ES-I3 (cell line): ENCODE measurements around the gene IPO4.

Experiments used
- H3K36me3 ChIP-seq: 2 replicates; pipeline ENCODE4 v1.6.1; 2013; ENCODE audit warnings: mild to moderate bottlenecking, low read length, control low read depth, moderate library complexity; ENCODE audit not compliant: insufficient read depth
- H3K4me1 ChIP-seq: 2 replicates; pipeline ENCODE4 v1.6.1; 2013; ENCODE audit warnings: mild to moderate bottlenecking, control low read depth, low read length; ENCODE audit not compliant: insufficient read depth
- H3K9ac ChIP-seq: 2 replicates; pipeline ENCODE4 v1.6.1; 2013; ENCODE audit warnings: low read depth, mild to moderate bottlenecking, low read length, moderate library complexity
- H3K9me3 ChIP-seq: 2 replicates; pipeline ENCODE4 v1.6.1; 2013; ENCODE audit warnings: mild to moderate bottlenecking, low read length, moderate library complexity; ENCODE audit not compliant: control insufficient read depth, insufficient read depth

Gene IPO4

DNA sequence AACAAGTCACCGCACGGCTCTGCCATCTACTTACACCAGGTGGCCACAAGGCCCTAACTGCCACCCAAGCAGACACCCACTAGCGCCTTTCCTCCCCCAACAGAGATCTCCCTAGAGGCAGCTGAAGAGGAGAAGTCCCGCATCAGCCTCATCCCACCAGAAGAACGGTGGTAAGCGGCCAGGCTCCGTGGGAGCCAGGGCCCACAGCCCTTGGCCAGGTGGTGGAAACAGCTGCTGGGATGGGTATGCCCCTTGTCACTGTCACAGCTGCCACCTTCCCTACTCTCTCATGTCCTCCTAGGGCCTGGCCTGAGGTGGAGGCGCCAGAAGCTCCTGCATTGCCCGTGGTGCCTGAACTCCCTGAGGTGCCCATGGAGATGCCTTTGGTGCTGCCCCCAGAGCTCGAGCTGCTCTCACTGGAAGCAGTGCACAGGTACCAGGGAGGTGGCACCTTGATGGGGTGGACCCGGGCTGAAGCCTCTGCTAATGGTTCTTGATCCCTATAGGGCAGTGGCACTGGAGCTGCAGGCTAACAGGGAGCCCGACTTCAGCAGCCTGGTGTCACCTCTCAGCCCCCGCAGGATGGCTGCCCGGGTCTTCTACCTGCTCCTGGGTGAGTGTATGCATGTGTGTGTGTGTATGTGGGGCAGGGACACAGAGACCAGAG is 9.2 kb downstream of the IPO4 start:
- Histone ChIP-seq H3K9me3 (no peaks in the 10 kb centered on the region), H3K4me1 (no peaks in the 10 kb centered on the region), H3K9ac (no peak overlapping the region), H3K36me3 (peaks cover 11% of the 10 kb centered on the region)

DNA sequence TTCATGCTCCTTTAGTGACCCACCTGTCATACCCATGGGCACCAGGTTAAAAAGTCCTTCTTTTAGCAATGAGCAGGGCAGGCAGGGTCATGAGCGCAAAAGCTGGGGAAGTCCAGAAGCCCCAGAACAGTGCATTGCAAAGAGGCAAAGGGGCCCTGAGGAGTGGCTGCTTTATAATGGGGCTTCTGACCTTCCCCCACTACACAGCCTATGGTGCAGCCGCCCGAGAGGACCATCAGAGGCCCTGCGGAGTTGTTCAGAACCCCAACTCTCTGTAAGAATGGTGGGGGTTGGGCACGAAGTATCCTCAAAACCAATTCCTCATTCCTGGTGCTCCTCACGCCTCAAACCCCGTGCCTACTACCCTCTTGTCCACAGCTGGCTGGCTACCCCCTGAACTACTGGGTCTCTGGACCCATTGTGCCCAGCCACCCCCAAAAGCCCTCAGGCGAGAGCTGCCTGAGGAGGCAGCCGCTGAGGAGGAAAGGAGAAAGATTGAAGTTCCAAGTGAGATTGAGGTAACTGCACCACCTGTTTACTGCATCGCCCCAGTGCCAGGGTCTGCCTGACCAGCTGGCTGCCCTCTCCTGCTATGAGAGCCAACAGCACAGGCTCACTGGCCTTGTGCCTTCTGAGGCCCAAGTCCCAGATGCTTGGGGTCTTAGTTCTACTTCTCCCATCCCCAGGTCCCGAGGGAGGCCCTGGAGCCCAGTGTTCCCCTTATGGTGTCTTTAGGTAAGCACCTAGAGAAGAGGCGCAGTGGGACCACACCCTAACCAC is 10.0 kb downstream of the IPO4 start:
- Histone ChIP-seq H3K9me3 (no peaks in the 10 kb centered on the region), H3K9ac (no peak overlapping the region), H3K4me1 (no peaks in the 10 kb centered on the region), H3K36me3 (peaks cover 9% of the 10 kb centered on the region)

GRCh38 chr14:24177891-24178290 is 10.7 kb downstream of the IPO4 start:
- peaks cover 9% of the 10 kb centered on the region for H3K36me3 ChIP-seq
- H3K4me1 ChIP-seq = no peaks in the 10 kb centered on the region
- H3K9ac ChIP-seq = no peak overlapping the region
- no peaks in the 10 kb centered on the region for H3K9me3 ChIP-seq

GRCh38 chr14:24177041-24177825 is 11.4 kb downstream of the IPO4 start:
- no peak overlapping the region for H3K9ac ChIP-seq
- H3K4me1 ChIP-seq = no peaks in the 10 kb centered on the region
- H3K9me3 ChIP-seq = no peaks in the 10 kb centered on the region
- H3K36me3 ChIP-seq = peaks cover 9% of the 10 kb centered on the region

DNA sequence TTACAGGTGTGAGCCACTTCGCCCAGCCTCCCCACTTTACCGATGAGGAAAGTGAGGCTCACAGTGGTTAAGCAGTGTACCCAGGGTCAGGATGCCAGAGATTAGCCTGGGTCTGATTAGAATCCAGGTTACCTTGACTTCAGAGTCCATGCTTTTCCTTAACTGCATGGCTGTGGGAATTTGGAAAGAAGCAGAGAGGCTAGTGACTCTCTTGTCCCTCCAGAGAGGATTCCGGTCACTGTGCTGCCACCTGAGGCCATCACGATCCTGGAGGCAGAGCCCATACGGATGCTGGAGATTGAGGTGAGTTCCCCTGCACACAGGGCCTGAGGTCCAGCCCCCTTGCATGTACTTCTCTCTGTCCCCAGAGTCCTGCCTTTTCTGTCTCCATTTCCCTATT is 12.0 kb downstream of the IPO4 start:
- Histone ChIP-seq H3K9ac (no peak overlapping the region), H3K4me1 (no peaks in the 10 kb centered on the region), H3K9me3 (no peaks in the 10 kb centered on the region), H3K36me3 (peaks cover 9% of the 10 kb centered on the region)

DNA sequence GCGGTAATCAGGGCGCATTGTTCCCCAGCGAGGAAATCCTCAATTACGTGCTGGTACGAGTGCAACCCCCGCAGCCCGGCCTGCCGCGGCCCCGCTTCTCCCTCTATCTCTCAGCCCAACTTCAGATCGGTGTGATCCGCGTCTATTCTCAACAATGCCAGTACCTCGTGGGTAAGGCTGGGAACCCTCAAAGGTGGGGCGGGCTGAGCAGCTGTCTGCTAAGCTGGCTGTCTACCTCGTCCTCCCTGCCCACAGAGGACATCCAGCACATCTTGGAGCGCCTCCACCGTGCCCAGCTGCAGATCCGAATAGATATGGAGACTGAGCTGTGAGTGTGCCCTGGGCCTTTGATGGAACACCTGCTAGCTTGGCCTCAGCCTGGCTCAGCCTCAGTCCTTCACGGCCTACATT is 15.7 kb downstream of the IPO4 start:
- Histone ChIP-seq H3K9ac (peak overlapping the region; percentile 69; the same call in 1 of the 2 replicates), H3K4me1 (no peaks in the 10 kb centered on the region), H3K9me3 (no peaks in the 10 kb centered on the region), H3K36me3 (no peaks in the 10 kb centered on the region)

- Histone ChIP-seq H3K9ac (peak overlapping the region; percentile 69), H3K4me1 (no peaks in the 10 kb centered on the region), H3K9me3 (no peaks in the 10 kb centered on the region), H3K36me3 (no peaks in the 10 kb centered on the region)
Observed at GRCh38 chr14:24172261-24172860, 16.3 kb downstream of the IPO4 start.

- no peaks in the 10 kb centered on the region for H3K9me3 ChIP-seq
- H3K9ac ChIP-seq = peak within 1 kb of the TSS; percentile 69
- H3K4me1 ChIP-seq = no peaks in the 10 kb centered on the region
- H3K36me3 ChIP-seq = no peaks in the 10 kb centered on the region
Observed at GRCh38 chr14:24171422-24172260, 17.0 kb downstream of the IPO4 start, which contains the start of gene REC8. TSS of gene REC8 (plus strand) at chr14:24172080. CDS start at chr14:24172553, 473 bp downstream.

GRCh38 chr14:24167469-24168114 is 21.0 kb downstream of the IPO4 start:
- no peaks in the 10 kb centered on the region for H3K9me3 ChIP-seq
- H3K36me3 ChIP-seq = no peaks in the 10 kb centered on the region; the same call in none of the 2 replicates
- H3K4me1 ChIP-seq = no peaks in the 10 kb centered on the region
- no peak overlapping the region for H3K9ac ChIP-seq

DNA sequence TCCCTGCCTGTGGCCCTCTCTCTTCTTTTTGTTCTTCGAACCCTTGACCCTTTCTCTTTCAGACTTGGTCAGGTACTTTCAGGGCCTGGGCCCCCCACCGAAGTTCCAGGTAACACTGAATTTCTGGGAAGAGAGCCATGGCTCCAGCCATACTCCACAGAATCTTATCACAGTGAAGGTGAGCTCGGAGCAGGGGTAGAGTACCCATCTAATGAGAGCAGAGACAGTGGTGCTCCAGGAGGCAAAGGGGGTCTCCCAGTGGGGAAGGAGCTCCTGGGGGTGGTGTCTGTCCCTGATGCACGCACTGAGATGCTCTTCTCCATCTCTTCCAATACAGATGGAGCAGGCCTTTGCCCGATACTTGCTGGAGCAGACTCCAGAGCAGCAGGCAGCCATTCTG is 22.8 kb downstream of the IPO4 start:
- peaks cover 5% of the 10 kb centered on the region; the same call in 1 of the 2 replicates for H3K4me1 ChIP-seq
- H3K9me3 ChIP-seq = no peaks in the 10 kb centered on the region
- H3K9ac ChIP-seq = no peak overlapping the region
- no peaks in the 10 kb centered on the region; the same call in none of the 2 replicates for H3K36me3 ChIP-seq

- peaks cover 3% of the 10 kb centered on the region for H3K36me3 ChIP-seq
- no peak overlapping the region for H3K9ac ChIP-seq
- H3K9me3 ChIP-seq = no peaks in the 10 kb centered on the region
Observed at GRCh38 chr14:24164518-24164991, 24.1 kb downstream of the IPO4 start.

DNA sequence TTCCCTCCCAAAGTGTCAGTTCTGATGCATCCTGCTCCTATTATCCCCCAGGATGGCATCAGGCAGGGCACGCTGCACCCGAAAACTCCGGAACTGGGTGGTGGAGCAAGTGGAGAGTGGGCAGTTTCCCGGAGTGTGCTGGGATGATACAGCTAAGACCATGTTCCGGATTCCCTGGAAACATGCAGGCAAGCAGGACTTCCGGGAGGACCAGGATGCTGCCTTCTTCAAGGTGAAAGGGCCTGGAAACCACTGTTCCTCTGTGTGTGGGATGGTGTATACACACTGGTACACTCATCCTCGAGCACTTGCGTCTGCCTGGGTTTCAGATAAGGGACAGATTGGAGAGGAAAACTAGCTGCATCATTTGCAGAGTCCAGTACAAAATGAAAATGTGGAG is 26.5 kb downstream of the IPO4 start:
- H3K4me1 ChIP-seq = peaks cover 5% of the 10 kb centered on the region; the same call in 1 of the 2 replicates
- H3K36me3 ChIP-seq = peaks cover 13% of the 10 kb centered on the region
- no peak overlapping the region for H3K9ac ChIP-seq
- no peaks in the 10 kb centered on the region for H3K9me3 ChIP-seq

More at GRCh38 chr14:24164518-24164991, 24.1 kb downstream of the IPO4 start:
- peaks cover 5% of the 10 kb centered on the region; the same call in 1 of the 2 replicates for H3K4me1 ChIP-seq
